GM13976 (cell line): Measurements from ENCODE around the gene SETDB2.

ENCODE experiments used
- DNase-seq: peaks from one replicate; pipeline ENCODE4 v3.0.0; 2012; ENCODE audit warnings: low spot score
- CTCF ChIP-seq: IDR thresholded peaks from 2 replicates; pipeline ENCODE4 v1.5.1; 2012; ENCODE audit warnings: borderline replicate concordance, mild to moderate bottlenecking; ENCODE audit not compliant: insufficient read depth; ENCODE audit errors: extremely low read depth, missing control alignments, control extremely low read depth
- in situ Hi-C: fragments of 300-500 bp; cut with MboI; formaldehyde crosslinking; loops from one replicate; pipeline ENCODE4 v1.12.0; 2022; ENCODE audit warnings: low sequenced_read_pairs, mixed read lengths, inconsistent platforms; ENCODE audit not compliant: unreplicated experiment

SETDB2 gene

GRCh38 chr13:49516467-49516866 lies 72.4 kb downstream of the SETDB2 start:
- no peak for DNase-seq
- in situ Hi-C loops, result no loop called here
- TF ChIP-seq CTCF, result no peak

GRCh38 chr13:49517461-49517860 lies 73.4 kb downstream of the SETDB2 start:
- no peak for DNase-seq
- no peak for TF ChIP-seq CTCF
- in situ Hi-C loops, result no loop called here

GRCh38 chr13:49521224-49521623 lies 77.2 kb downstream of the SETDB2 start:
- DNase-seq, result no peak
- in situ Hi-C loops, result no loop called here
- TF ChIP-seq CTCF, result no peak

GRCh38 chr13:49524740-49525501 lies 80.8 kb downstream of the SETDB2 start:
- TF ChIP-seq CTCF, result no peak
- in situ Hi-C loops, result no loop called here
- DNase-seq, result no peak

- DNase-seq, result no peak
- in situ Hi-C loops, result no loop called here
- TF ChIP-seq CTCF, result no peak
Observed at GRCh38 chr13:49527123-49527522, 83.0 kb downstream of the SETDB2 start.

GRCh38 chr13:49528161-49528560 lies 84.1 kb downstream of the SETDB2 start:
- DNase-seq, result no peak
- TF ChIP-seq CTCF, result no peak
- in situ Hi-C loops, result no loop called here
